ENCODE measurements around the gene TAF15.

- TF ChIP-seq CTCF (IDR thresholded peaks at IDR 0.05) (no peak), POLR2A (IDR thresholded peaks at IDR 0.05) (no peak)
These were observed 59.5 kb downstream of the TAF15 start, which contains the start of gene HEATR9 for GRCh38 chr17:35868737-35869136.

Measured in right lobe of liver (tissue), 4 donors.